Stimulated activated CD8-positive, alpha-beta memory T cell treated with anti-CD3 and anti-CD28 coated beads, Interleukin-12 subunit alpha, Interleukin-12 subunit beta, amount 100 ng/mL, for 1 hour (primary cell): Measurements from ENCODE around the gene HMCES.
"Not testable (repeated sequence)": the region's sequence is repeated elsewhere in the genome, so short reads cannot be mapped to it uniquely, and the experiment has no call there.

Experiments
- DNase-seq: peaks from one replicate; pipeline ENCODE4 v3.0.0-alpha.2; 2020; ENCODE audit warnings: low read depth

The HMCES gene

GRCh38 chr3:129320825-129321487 lies 42.3 kb downstream of the HMCES start:
- no peak for DNase-seq

DNA sequence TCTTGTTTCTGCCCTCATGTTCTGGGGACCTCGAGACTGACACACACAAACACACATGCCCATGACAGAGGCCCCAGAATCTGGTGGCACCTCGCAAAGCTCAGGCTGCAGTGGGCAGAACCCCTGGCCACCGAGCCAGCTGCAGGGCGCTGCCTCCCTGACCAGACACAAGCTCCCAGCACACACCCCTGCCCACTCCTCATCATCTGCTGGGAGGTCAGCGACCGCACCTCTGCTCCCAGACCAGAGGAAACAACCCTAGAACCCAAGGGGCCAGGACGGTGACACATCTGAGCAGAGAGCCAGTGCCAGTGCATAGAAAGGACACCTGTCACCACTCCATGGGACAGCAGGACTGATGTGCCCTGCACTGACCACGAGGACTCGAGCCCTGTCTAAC lies 43.2 kb downstream of the HMCES start:
- DNase-seq = no peak

- no peak for DNase-seq
Measured at GRCh38 chr3:129323651-129324294, 45.1 kb downstream of the HMCES start.

- DNase-seq = no peak
Measured at GRCh38 chr3:129324855-129325254, 46.2 kb downstream of the HMCES start.

- no peak for DNase-seq
Measured at GRCh38 chr3:129325383-129325782, 46.7 kb downstream of the HMCES start.

DNA sequence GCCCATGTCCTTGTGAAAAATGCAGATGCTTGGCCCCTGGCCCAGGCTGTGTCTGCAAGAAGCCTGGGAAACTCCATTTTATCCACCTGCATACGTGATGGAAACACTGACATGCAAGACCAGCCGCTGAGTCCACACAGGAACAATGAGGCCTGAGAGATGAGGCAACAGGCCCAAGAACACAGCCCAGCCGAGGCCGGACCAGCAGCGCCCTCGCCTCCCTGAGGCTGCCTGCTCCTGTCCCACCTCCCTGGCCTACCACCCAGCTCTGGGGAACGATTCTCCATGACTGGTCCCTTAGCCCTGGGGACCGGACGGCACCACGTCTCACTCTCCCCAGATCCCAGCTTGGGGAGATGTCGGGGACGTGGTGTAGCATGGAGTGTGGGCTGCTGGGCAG lies 47.5 kb downstream of the HMCES start:
- no peak for DNase-seq

DNA sequence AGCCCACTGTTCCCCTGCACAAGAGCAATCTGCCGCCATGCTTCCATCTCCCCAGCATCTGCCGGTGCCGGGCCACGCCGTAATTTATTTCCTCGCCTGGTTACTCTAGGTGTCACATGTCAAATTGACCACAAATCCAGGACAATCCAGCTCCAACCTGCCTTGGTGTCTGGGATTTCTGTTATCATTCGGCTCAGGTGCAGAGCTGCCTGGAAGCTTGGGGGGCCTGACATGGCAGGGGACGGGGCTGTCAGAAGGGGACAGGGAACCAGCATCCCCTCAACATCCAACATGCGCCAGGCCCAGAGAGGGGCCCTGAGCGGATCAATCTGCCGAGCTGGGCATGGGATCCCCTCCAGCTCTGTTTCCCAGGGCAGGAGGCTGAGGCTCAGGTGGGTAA lies 47.9 kb downstream of the HMCES start:
- no peak for DNase-seq

DNA sequence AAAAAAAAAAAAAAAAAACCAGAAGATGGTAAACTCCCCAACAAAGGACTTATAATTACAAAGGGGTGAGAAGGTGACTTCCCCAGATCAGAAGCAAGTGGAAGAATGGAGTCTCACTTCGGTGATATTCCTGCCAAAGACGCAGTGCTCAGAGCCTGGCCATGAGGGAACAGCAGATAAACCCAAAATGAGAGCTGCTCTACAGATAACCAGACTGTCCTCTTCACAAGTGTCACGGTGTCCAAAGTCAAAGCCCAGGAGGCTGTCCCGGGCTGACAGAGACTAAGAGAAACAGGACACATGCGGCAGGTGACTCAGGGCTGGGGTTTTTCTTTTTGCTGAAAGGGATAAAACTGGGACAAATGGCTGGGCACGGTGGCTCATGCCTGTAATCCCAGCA lies 48.8 kb downstream of the HMCES start:
- no peak for DNase-seq

DNA sequence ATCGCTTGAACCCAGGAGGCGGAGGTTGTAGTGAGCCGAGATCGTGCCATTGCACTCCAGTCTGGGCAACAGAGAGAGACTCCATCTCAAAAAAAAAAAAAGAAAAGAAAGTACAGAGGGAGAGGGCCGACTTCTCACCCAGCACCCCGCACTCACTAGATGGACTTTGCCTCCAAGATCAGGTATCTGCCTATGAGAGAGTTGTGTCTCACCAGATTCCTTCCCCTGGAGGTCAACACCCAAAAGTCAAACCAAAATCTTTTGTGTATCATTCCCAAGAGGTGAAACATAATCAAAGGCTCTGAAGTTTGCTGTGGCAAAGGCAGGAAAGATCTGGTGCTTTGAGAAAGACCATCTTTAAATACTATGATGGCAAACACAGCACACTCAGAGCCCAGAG lies 51.2 kb downstream of the HMCES start:
- DNase-seq = no peak

DNA sequence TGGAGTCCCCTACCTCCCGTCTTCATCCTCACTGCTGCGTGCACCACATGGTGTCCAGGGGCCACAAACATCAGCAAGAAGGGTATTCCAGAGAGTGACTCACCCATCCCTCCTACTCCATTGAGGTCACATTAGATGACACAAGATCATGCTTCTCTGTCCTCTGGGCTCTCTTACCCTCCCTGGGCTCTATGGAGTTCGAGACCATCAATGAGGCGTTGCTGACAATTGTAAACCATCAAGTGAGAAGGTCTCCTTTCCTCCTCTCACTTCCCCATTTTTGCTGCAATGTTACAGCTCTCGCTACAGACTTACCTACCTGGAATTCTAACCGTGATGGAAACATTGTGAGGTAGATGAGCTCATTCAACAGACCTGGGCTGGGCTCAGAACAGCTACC lies 51.7 kb downstream of the HMCES start:
- DNase-seq = no peak

DNA sequence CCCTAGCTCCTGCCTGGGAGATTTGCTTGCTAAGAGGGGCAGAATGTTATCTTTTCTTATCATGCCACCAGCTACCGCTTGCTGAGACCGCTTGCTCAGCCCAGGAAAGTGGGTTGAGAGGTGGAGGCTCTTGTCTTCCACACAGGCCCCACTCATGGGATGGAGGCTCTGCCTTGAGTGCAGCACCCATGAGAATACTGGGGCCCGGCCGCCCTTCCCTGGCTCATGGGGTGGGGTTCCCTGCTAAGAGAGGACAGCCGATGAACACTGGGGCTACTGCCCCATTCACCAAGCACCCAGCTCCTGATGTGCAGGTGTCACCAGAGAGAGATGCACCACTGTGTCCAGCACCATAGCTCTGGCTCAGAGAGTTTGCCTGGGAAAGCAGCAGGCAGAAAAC lies 55.2 kb downstream of the HMCES start:
- DNase-seq = no peak

GRCh38 chr3:129336093-129336706 lies 57.5 kb downstream of the HMCES start:
- no peak for DNase-seq

DNA sequence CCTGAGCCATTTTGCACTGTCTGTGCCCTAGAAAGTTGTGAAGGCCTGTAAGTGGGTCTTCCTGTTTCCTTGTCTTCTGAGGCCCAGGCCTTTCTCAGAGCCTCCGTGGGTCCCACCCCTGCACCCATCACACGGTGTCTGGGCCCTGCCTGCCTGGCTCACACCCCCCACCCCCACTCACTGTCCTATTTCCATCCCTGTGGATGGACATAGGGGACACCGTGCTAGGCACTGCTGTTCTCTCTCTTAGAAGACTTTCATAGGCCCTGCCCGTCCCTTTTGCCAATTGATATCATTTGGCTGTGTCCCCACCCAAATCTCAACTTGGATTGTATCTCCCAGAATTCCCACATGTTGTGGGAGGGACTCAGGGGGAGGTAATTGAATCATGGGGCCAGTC lies 59.0 kb downstream of the HMCES start:
- DNase-seq = not testable (repeated sequence)

DNA sequence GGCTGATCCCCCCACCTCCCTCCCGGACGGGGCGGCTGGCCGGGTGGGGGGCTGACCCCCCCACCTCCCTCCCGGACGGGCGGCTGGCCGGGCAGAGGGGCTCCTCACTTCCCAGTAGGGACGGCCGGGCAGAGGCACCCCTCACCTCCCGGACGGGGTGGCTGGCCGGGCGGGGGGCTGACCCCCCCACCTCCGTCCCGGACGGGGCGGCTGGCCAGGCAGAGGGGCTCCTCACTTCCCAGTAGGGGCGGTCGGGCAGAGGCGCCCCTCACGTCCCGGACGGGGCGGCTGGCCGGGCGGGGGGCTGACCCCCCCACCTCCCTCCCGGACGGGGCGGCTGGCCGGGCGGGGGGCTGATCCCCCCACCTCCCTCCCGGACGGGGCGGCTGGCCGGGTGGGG lies 60.5 kb downstream of the HMCES start:
- DNase-seq = not testable (repeated sequence)

GRCh38 chr3:129339833-129340232 lies 61.2 kb downstream of the HMCES start:
- not testable (repeated sequence) for DNase-seq

DNA sequence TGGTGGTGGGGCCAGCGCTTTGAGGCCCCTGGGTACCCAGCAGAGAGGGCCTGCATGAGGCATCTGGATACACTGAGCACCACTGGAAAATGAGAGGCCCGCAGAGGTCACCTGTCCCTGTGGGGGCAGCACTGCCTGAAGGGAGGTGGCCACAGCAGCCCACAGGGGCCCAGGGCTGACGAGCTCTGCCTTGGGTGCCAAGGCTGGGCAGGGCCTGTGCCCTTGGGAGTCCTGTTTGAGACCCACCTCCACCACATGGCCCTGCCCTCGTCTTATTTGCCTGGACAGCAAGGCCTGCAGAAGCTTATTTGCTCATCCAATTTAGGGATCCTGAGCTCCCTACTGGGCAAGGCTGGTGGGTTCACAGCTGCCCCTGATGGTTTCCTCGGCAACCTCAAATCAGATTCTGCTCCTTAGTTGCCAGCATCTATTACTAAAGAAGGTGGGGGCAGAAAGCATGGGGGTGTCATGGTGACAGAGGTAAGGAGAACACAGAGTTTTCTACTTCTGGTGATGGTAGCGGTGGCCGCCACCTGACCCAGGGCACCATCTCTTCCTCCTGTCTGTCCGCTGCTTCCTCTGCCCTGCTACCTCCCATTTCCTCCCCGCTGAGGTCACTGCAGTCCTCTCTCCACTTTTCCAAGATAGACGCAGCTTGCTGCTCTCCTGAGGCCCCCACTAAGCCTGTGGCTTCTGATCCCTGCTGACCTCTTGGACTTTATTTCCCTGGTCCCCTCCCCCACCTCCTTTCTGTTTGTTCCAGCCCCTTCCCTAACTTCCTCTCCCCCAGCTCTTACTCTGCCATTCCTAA lies 62.9 kb downstream of the HMCES start:
- no peak for DNase-seq

DNA sequence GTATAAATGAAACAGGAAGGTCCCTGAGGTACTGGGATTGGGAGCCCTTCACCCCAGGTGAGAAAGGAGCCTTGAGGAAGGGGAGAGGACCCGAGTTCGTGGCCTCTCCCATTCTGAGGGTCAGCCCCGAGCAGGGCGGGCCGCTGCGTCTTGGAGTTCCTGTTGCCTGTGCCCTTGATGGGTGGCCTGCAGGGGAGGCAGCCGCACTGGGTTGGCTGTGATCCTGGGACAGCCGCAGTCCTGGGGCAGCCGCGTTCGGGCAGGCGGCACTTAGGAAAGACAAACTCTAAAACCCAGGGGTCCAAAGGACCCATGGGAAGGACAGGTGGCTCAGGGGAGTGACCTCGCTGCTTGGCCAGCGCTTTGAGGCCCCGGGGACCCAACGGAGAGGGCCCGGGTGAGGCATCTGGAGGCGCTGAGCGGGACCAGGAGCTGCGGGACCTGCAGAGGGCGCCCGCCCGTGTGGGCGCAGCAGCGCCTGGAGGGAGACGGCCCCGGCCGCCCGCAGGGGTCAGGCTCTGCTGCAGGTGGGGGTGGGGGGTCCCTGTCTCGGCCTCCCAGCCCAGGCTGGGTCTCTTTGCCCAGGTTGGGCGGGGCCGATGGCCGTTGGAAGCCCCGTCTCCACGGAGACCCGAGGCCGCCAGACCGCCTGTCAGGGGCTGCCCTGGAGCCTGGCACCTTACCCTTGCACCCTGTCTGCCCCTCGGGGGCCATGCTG lies 65.1 kb downstream of the HMCES start:
- peak; percentile 12 for DNase-seq

- DNase-seq = no peak
Measured at GRCh38 chr3:129344540-129345220, 66.0 kb downstream of the HMCES start.

- no peak for DNase-seq
Measured at GRCh38 chr3:129345281-129345680, 66.6 kb downstream of the HMCES start.

GRCh38 chr3:129345971-129346370 lies 67.3 kb downstream of the HMCES start:
- DNase-seq = no peak

- DNase-seq = no peak
Measured at GRCh38 chr3:129346695-129347457, 68.2 kb downstream of the HMCES start.
